Karpas-422 (cell line): ENCODE data around the gene MYLK. TPM values are rescaled to one million over a fixed set of nuclear protein-coding genes. Genes with fewer than 3 reads are reported as not detected.

Experiments
- DNase-seq: peaks from one replicate; pipeline ENCODE4 v3.0.0-alpha.2; 2015
- H2AFZ ChIP-seq: fragments of 200-600 bp; sonication (generic); 2 replicates; pipeline ENCODE4 v1.6.1; 2014; ENCODE audit warnings: antibody characterized with exemption, low read length, mixed read lengths
- H3K27ac ChIP-seq: fragments of 200-600 bp; sonication (generic); 2 replicates; pipeline ENCODE4 v1.5.1; 2014; ENCODE audit warnings: mild to moderate bottlenecking, low read length, moderate library complexity
- H3K27me3 ChIP-seq: fragments of 200-600 bp; sonication (generic); 2 replicates; pipeline ENCODE4 v1.6.1; 2014; ENCODE audit warnings: low read length, mixed read lengths
- H3K36me3 ChIP-seq: fragments of 200-600 bp; sonication (generic); 2 replicates; pipeline ENCODE4 v1.6.1; 2014; ENCODE audit warnings: low read length, mixed read lengths; ENCODE audit not compliant: insufficient read depth
- H3K4me1 ChIP-seq: fragments of 200-600 bp; sonication (generic); 2 replicates; pipeline ENCODE4 v1.6.1; 2014; ENCODE audit warnings: mild to moderate bottlenecking, low read length, mixed read lengths
- H3K4me2 ChIP-seq: fragments of 200-600 bp; sonication (generic); 2 replicates; pipeline ENCODE4 v1.6.1; 2014; ENCODE audit warnings: low read length, low read depth, mild to moderate bottlenecking; ENCODE audit not compliant: poor library complexity, severe bottlenecking
- H3K4me3 ChIP-seq: fragments of 200-600 bp; sonication (generic); 2 replicates; pipeline ENCODE4 v1.5.1; 2014; ENCODE audit warnings: mild to moderate bottlenecking, antibody characterized with exemption, low read length, mixed read lengths
- H3K79me2 ChIP-seq: fragments of 200-600 bp; sonication (generic); 2 replicates; pipeline ENCODE4 v1.6.1; 2014; ENCODE audit warnings: mild to moderate bottlenecking, low read length, mixed read lengths
- H3K9ac ChIP-seq: fragments of 200-600 bp; sonication (generic); 2 replicates; pipeline ENCODE4 v1.6.0; 2014; ENCODE audit warnings: low read length
- H3K9me2 ChIP-seq: fragments of 200-600 bp; sonication (generic), shearing (Covaris generic); replicated peaks from 2 replicates; pipeline ENCODE4 v1.6.0; 2014; ENCODE audit warnings: mild to moderate bottlenecking, low read length, moderate library complexity; ENCODE audit not compliant: insufficient read depth
- H3K9me3 ChIP-seq: fragments of 300-700, 200-600 bp; sonication (generic); 2 replicates; pipeline ENCODE4 v1.6.1; 2014; ENCODE audit warnings: low read length, mixed read lengths
- H4K20me1 ChIP-seq: fragments of 200-600 bp; sonication (generic); 2 replicates; pipeline ENCODE4 v1.6.1; 2014; ENCODE audit warnings: mild to moderate bottlenecking, antibody characterized with exemption, low read length, low read depth; ENCODE audit not compliant: insufficient read depth
- total RNA-seq: library from RNA; depleted of rRNA; stranded (reverse); fragments of >200 nt; shearing (Covaris generic); gene quantifications from 2 replicates; pipeline ENCODE4 v1.2.3, GENCODE V29; 2014; ENCODE audit warnings: low replicate concordance

The MYLK gene
- total RNA-seq, 1 experiment from 2014 or later = 0.63 TPM

- Histone ChIP-seq H3K4me3 (no peak overlapping the region), H3K4me1 (no peaks in the 10 kb centered on the region), H3K9me2 (no peaks in the 10 kb centered on the region), H3K9ac (no peak overlapping the region), H2AFZ (no peak overlapping the region), H3K79me2 (no peaks in the 10 kb centered on the region), H3K4me2 (no peak overlapping the region), H4K20me1 (no peaks in the 10 kb centered on the region), H3K27me3 (no peaks in the 10 kb centered on the region), H3K36me3 (no peaks in the 10 kb centered on the region), H3K27ac (no peak overlapping the region), H3K9me3 (no peaks in the 10 kb centered on the region)
- no peak for DNase-seq
These were observed 190.4 kb downstream of the MYLK start for GRCh38 chr3:123693584-123694190.

- no peaks in the 10 kb centered on the region for H3K27me3 ChIP-seq
- H3K9ac ChIP-seq = no peak overlapping the region
- H3K27ac ChIP-seq = no peak overlapping the region
These were observed 191.5 kb downstream of the MYLK start for GRCh38 chr3:123692671-123693070.

DNA sequence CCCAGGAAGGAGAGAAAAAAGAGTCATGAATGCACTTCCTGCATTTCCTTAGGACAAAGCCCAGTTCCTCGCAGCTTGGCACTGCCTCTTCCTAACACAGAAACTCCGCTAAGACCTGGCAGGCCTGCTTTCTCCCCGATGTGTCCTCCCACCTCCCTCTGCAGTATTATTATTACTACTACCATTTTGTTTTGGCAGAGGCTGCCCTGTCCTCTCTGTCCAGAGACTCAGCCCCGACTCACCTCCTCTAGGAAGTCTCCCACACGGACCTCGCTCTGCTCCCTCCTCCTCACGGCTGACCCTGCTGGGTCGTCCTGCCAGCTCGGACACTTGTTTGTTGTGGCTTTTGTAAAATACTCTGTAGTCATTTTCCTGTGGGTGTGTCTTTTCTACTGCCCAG, 192.1 kb downstream of the MYLK start:
- Histone ChIP-seq H3K4me2 (no peak overlapping the region), H3K36me3 (no peaks in the 10 kb centered on the region), H3K27ac (no peak overlapping the region), H3K9ac (no peak overlapping the region), H3K9me2 (no peaks in the 10 kb centered on the region), H2AFZ (no peak overlapping the region), H3K4me1 (no peaks in the 10 kb centered on the region), H3K79me2 (no peaks in the 10 kb centered on the region), H3K9me3 (no peaks in the 10 kb centered on the region), H3K27me3 (no peaks in the 10 kb centered on the region), H4K20me1 (no peaks in the 10 kb centered on the region), H3K4me3 (no peak overlapping the region)
- DNase-seq = no peak

More at GRCh38 chr3:123692671-123693070, 191.5 kb downstream of the MYLK start:
- Histone ChIP-seq H2AFZ (no peak overlapping the region), H3K9me2 (no peaks in the 10 kb centered on the region), H3K9me3 (no peaks in the 10 kb centered on the region), H3K4me2 (no peak overlapping the region), H3K79me2 (no peaks in the 10 kb centered on the region), H3K36me3 (no peaks in the 10 kb centered on the region), H4K20me1 (no peaks in the 10 kb centered on the region), H3K4me3 (no peak overlapping the region), H3K4me1 (no peaks in the 10 kb centered on the region)
- DNase-seq = no peak

GRCh38 chr3:123689831-123690230, 194.3 kb downstream of the MYLK start:
- H2AFZ ChIP-seq = no peak overlapping the region
- no peak overlapping the region for H3K4me2 ChIP-seq
- no peak overlapping the region for H3K9ac ChIP-seq
- H3K9me2 ChIP-seq = no peaks in the 10 kb centered on the region
- no peak for DNase-seq
- H4K20me1 ChIP-seq = no peaks in the 10 kb centered on the region
- H3K4me3 ChIP-seq = no peak overlapping the region
- H3K4me1 ChIP-seq = no peaks in the 10 kb centered on the region
- H3K9me3 ChIP-seq = no peaks in the 10 kb centered on the region
- no peaks in the 10 kb centered on the region for H3K36me3 ChIP-seq
- H3K27me3 ChIP-seq = no peaks in the 10 kb centered on the region
- no peak overlapping the region for H3K27ac ChIP-seq
- H3K79me2 ChIP-seq = no peaks in the 10 kb centered on the region

DNA sequence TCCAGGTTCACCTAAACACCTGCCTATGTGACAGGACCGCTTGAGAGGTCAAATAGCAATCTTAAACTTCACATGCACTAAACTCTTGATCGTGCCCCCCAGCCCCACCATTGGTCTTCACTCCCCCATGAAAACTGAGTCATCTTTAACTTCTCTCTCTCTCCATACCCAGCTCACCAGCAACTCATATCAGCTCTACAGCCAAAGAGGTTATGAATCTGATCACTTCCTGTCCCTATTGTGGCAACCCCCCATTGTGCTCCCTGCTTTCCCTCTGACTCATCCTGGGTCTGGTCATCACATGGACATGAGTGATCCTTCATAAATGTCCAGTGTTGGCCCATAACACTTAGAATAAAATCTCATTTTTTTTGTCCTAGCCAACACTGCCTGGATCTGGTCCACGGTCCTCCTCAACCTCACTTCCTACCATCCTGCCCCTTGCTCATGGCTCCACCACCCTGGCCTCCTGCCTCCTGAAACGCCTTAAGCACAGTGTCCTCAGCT, 195.8 kb downstream of the MYLK start:
- Histone ChIP-seq H3K4me2 (no peak overlapping the region), H2AFZ (no peak overlapping the region), H4K20me1 (no peaks in the 10 kb centered on the region), H3K79me2 (no peaks in the 10 kb centered on the region), H3K4me1 (no peaks in the 10 kb centered on the region), H3K36me3 (no peaks in the 10 kb centered on the region), H3K9me2 (no peaks in the 10 kb centered on the region), H3K9me3 (no peaks in the 10 kb centered on the region), H3K4me3 (no peak overlapping the region), H3K27ac (no peak overlapping the region), H3K27me3 (no peaks in the 10 kb centered on the region), H3K9ac (no peak overlapping the region)
- DNase-seq = no peak

DNA sequence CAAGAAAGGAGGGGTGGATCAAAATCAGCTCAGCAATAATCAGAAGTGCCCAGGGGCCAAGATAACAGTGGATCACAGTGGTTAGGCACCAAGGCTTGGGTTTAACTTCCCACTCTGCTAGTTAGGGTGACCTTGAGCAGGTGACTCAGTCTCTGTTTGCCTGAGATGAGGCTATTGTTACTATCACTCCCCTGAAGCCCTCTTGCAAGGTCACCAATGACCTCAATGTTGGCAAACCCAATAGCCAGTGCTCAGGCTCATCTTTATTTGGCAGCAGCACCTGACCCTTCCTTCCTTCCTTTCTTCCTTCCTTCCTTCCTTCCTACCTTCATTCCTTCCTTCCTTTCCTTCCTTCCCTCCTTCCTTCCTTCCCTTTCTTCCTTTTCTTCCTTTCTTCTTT, 196.8 kb downstream of the MYLK start:
- no peak overlapping the region for H2AFZ ChIP-seq
- no peak overlapping the region for H3K9ac ChIP-seq
- no peaks in the 10 kb centered on the region for H3K27me3 ChIP-seq
- no peak overlapping the region for H3K4me2 ChIP-seq
- H3K36me3 ChIP-seq = no peaks in the 10 kb centered on the region
- no peaks in the 10 kb centered on the region for H3K79me2 ChIP-seq
- no peaks in the 10 kb centered on the region for H3K4me1 ChIP-seq
- no peaks in the 10 kb centered on the region for H3K9me3 ChIP-seq
- no peaks in the 10 kb centered on the region for H3K9me2 ChIP-seq
- no peak overlapping the region for H3K4me3 ChIP-seq
- DNase-seq = no peak
- H4K20me1 ChIP-seq = no peaks in the 10 kb centered on the region
- no peak overlapping the region for H3K27ac ChIP-seq

DNA sequence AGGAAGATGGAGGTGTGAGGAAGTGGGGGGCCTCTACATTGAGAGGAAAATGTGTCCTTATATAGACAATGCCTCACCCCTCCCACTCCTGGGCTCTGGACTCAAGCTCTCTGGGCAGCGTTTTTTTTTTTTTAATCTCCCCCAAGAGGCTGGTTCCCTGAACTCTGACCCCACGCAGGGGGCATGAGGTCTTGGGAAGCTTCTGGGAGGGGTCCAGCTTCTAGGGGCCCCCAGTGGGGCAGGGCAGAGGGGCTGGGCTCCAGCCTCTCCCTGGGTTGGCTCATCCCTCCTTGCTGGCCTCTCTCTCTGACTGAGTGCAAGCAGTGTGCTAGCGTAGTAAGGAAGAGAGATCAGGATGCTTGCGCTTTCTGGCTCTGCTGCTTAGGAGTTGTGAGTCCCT, 197.9 kb downstream of the MYLK start:
- H3K4me3 ChIP-seq = no peak overlapping the region
- no peaks in the 10 kb centered on the region for H3K27me3 ChIP-seq
- no peaks in the 10 kb centered on the region for H4K20me1 ChIP-seq
- H3K9ac ChIP-seq = no peak overlapping the region
- no peaks in the 10 kb centered on the region for H3K9me3 ChIP-seq
- DNase-seq = no peak
- no peak overlapping the region for H3K27ac ChIP-seq
- no peak overlapping the region for H2AFZ ChIP-seq
- H3K9me2 ChIP-seq = no peaks in the 10 kb centered on the region
- H3K36me3 ChIP-seq = no peaks in the 10 kb centered on the region
- no peaks in the 10 kb centered on the region for H3K4me1 ChIP-seq
- H3K4me2 ChIP-seq = no peak overlapping the region
- no peaks in the 10 kb centered on the region for H3K79me2 ChIP-seq

GRCh38 chr3:123685780-123686179, 198.4 kb downstream of the MYLK start:
- H3K4me3 ChIP-seq = no peak overlapping the region
- no peak overlapping the region for H3K4me2 ChIP-seq
- no peak overlapping the region for H2AFZ ChIP-seq
- no peaks in the 10 kb centered on the region for H3K4me1 ChIP-seq
- no peaks in the 10 kb centered on the region for H3K36me3 ChIP-seq
- no peaks in the 10 kb centered on the region for H3K9me2 ChIP-seq
- H3K27ac ChIP-seq = no peak overlapping the region
- DNase-seq = no peak
- no peaks in the 10 kb centered on the region for H3K9me3 ChIP-seq
- no peak overlapping the region for H3K9ac ChIP-seq
- no peaks in the 10 kb centered on the region for H4K20me1 ChIP-seq
- no peaks in the 10 kb centered on the region for H3K27me3 ChIP-seq
- H3K79me2 ChIP-seq = no peaks in the 10 kb centered on the region
